GM23248 (cell line): ENCODE results near the gene ANTXR2.

Experiments used
- EZH2 ChIP-seq: fragments of 200-600 bp; sonication (generic); IDR thresholded peaks from 2 replicates; pipeline ENCODE4 v1.6.1; 2018; ENCODE audit warnings: antibody characterized with exemption, mild to moderate bottlenecking; ENCODE audit not compliant: insufficient read depth, poor library complexity, severe bottlenecking
- EZH2phosphoT487 ChIP-seq: fragments of 200-600 bp; sonication (generic); IDR thresholded peaks from 2 replicates; pipeline ENCODE4 v1.6.1; 2018; ENCODE audit warnings: antibody characterized with exemption, moderate library complexity, mild to moderate bottlenecking, low read depth; ENCODE audit not compliant: insufficient read depth

- no peak for TF ChIP-seq EZH2
- no peak for TF ChIP-seq EZH2phosphoT487
These were observed 175.9 kb downstream of the ANTXR2 start for GRCh38 chr4:79897174-79897573.
